HEK293 (cell line): ENCODE results near the gene PSORS1C2.

Source experiments
- CTCF ChIA-PET: fragments of 350-600 bp; formaldehyde crosslinking; extraction: SDS; loops from one replicate; lab custom pipeline; 2021; ENCODE audit warnings: antibody characterized with exemption; lab: Yijun Ruan, JAX
- POLR2A ChIA-PET: fragments of 300-600 bp; formaldehyde crosslinking; extraction: SDS; loops from one replicate; lab custom pipeline; 2020; ENCODE audit warnings: antibody characterized with exemption, inconsistent platforms; lab: Yijun Ruan, JAX
- H3K27ac ChIP-seq: fragments of 200-500 bp; sonication (Bioruptor generic); 2 replicates; pipeline ENCODE4 v1.5.1; 2014; ENCODE audit warnings: low read depth, low read length, control low read depth, inconsistent platforms; ENCODE audit errors: extremely low read depth
- H3K36me3 ChIP-seq, 2 experiments: fragments of 200-500 bp in 1 of 2; sonication (Bioruptor generic) in 1 of 2; 1 replicate in 1 of 2; 2 replicates in 1 of 2; pipeline ENCODE4 v1.5.1; 2014 to 2017; ENCODE audit warnings: inconsistent platforms in 2 of 2, low read length in 2 of 2; ENCODE audit not compliant: control insufficient read depth in 2 of 2, insufficient read depth in 1 of 2
- H3K4me1 ChIP-seq: fragments of 200-500 bp; sonication (Bioruptor generic); 2 replicates; pipeline ENCODE4 v1.5.1; 2014; ENCODE audit warnings: mild to moderate bottlenecking, low read length, inconsistent platforms; ENCODE audit not compliant: control insufficient read depth, insufficient read depth
- H3K4me3 ChIP-seq: 2 replicates; pipeline ENCODE4 v1.5.1; 2011; ENCODE audit warnings: low read depth, mild to moderate bottlenecking, control low read depth, low read length, moderate library complexity
- H3K9me3 ChIP-seq: fragments of 200-500 bp; sonication (Bioruptor generic); 2 replicates; pipeline ENCODE4 v1.5.1; 2014; ENCODE audit warnings: low read depth, low read length, inconsistent platforms; ENCODE audit not compliant: control insufficient read depth, insufficient read depth
- EGR2 ChIP-seq: fragments of 450-650 bp; formaldehyde crosslinking; IDR thresholded peaks from 2 replicates; pipeline ENCODE4 v1.5.1; 2016; ENCODE audit warnings: low read depth, missing biosample characterization, missing genetic modification characterization
- GLI4 ChIP-seq: fragments of 450-650 bp; formaldehyde crosslinking; IDR thresholded peaks from 2 replicates; pipeline ENCODE4 v1.5.1; 2016; ENCODE audit warnings: missing biosample characterization, missing genetic modification characterization
- GLIS1 ChIP-seq: fragments of 450-650 bp; formaldehyde crosslinking; IDR thresholded peaks from 2 replicates; pipeline ENCODE4 v1.5.1; 2016; ENCODE audit warnings: missing biosample characterization, missing genetic modification characterization
- GLIS2 ChIP-seq: fragments of 450-650 bp; formaldehyde crosslinking; IDR thresholded peaks from 2 replicates; pipeline ENCODE4 v1.5.1; 2016; ENCODE audit warnings: missing biosample characterization, missing genetic modification characterization
- KLF10 ChIP-seq: fragments of 450-650 bp; IDR thresholded peaks from 2 replicates; pipeline ENCODE4 v1.5.1; 2018; ENCODE audit warnings: missing biosample characterization, mild to moderate bottlenecking, missing genetic modification characterization
- MEIS1 ChIP-seq: sonication (generic); formaldehyde crosslinking; IDR thresholded peaks from 2 replicates; pipeline ENCODE4 v1.8.1; 2022; ENCODE audit warnings: missing genetic modification reagents, mild to moderate bottlenecking, borderline replicate concordance
- MYNN ChIP-seq: fragments of 450-650 bp; formaldehyde crosslinking; IDR thresholded peaks from 2 replicates; pipeline ENCODE4 v1.5.1; 2016; ENCODE audit warnings: missing biosample characterization, missing genetic modification characterization, borderline replicate concordance
- TCF7L2 ChIP-seq: IDR thresholded peaks from 2 replicates; pipeline ENCODE4 v1.6.1; 2011; ENCODE audit warnings: low read depth, mild to moderate bottlenecking, inconsistent platforms, low read length, moderate library complexity, borderline replicate concordance
- WT1 ChIP-seq: fragments of 450-650 bp; formaldehyde crosslinking; IDR thresholded peaks from 2 replicates; pipeline ENCODE4 v1.5.1; 2016; ENCODE audit warnings: missing biosample characterization, missing genetic modification characterization
- ZBTB8A ChIP-seq: fragments of 450-650 bp; formaldehyde crosslinking; IDR thresholded peaks from 2 replicates; pipeline ENCODE4 v1.5.1; 2016; ENCODE audit warnings: missing biosample characterization, missing genetic modification characterization
- ZNF10 ChIP-seq: fragments of 450-650 bp; formaldehyde crosslinking; IDR thresholded peaks from 2 replicates; pipeline ENCODE4 v1.5.1; 2017; ENCODE audit warnings: missing biosample characterization, missing genetic modification characterization
- ZNF140 ChIP-seq: fragments of 450-650 bp; formaldehyde crosslinking; IDR thresholded peaks from 2 replicates; pipeline ENCODE4 v1.5.1; 2016; ENCODE audit warnings: missing biosample characterization, missing genetic modification characterization
- ZNF184 ChIP-seq: fragments of 450-650 bp; IDR thresholded peaks from 2 replicates; pipeline ENCODE4 v1.5.1; 2018; ENCODE audit warnings: missing biosample characterization, mild to moderate bottlenecking, missing genetic modification characterization
- ZNF211 ChIP-seq: fragments of 450-650 bp; formaldehyde crosslinking; IDR thresholded peaks from 2 replicates; pipeline ENCODE4 v1.5.1; 2016; ENCODE audit warnings: low read depth, missing biosample characterization, missing genetic modification characterization
- ZNF426 ChIP-seq: fragments of 450-650 bp; formaldehyde crosslinking; IDR thresholded peaks from 2 replicates; pipeline ENCODE4 v1.5.1; 2017; ENCODE audit warnings: missing biosample characterization, missing genetic modification characterization, mild to moderate bottlenecking, inconsistent platforms, moderate library complexity
- ZNF501 ChIP-seq: fragments of 450-650 bp; formaldehyde crosslinking; IDR thresholded peaks from 2 replicates; pipeline ENCODE4 v1.5.1; 2016; ENCODE audit warnings: missing biosample characterization, missing genetic modification characterization
- ZNF571 ChIP-seq: fragments of 450-650 bp; formaldehyde crosslinking; IDR thresholded peaks from 2 replicates; pipeline ENCODE4 v1.5.0; 2017; ENCODE audit warnings: missing biosample characterization, missing genetic modification characterization
- ZNF701 ChIP-seq: fragments of 450-650 bp; formaldehyde crosslinking; IDR thresholded peaks from 2 replicates; pipeline ENCODE4 v1.5.1; 2016; ENCODE audit warnings: missing biosample characterization, missing genetic modification characterization
- TF ChIP-seq, protein P1 (sequence below): fragments of 450-650 bp; formaldehyde crosslinking; IDR thresholded peaks from 2 replicates; pipeline ENCODE4 v1.5.1; 2016; ENCODE audit warnings: missing biosample characterization, missing genetic modification characterization
- TF ChIP-seq, protein P2 (sequence below): fragments of 450-650 bp; formaldehyde crosslinking; IDR thresholded peaks from 2 replicates; pipeline ENCODE4 v1.5.1; 2016; ENCODE audit warnings: missing biosample characterization, missing genetic modification characterization
- TF ChIP-seq, protein P3 (sequence below): fragments of 450-650 bp; formaldehyde crosslinking; IDR thresholded peaks from 2 replicates; pipeline ENCODE4 v1.5.1; 2017; ENCODE audit warnings: missing biosample characterization, missing genetic modification characterization
- TF ChIP-seq, protein P4 (sequence below): fragments of 450-650 bp; formaldehyde crosslinking; IDR thresholded peaks from 2 replicates; pipeline ENCODE4 v1.5.1; 2016; ENCODE audit warnings: missing biosample characterization, missing genetic modification characterization, borderline replicate concordance
- TF ChIP-seq, protein P5 (sequence below): fragments of 450-650 bp; formaldehyde crosslinking; IDR thresholded peaks from 2 replicates; pipeline ENCODE4 v1.5.1; 2016; ENCODE audit warnings: missing biosample characterization, missing genetic modification characterization, low read depth

The PSORS1C2 gene

DNA sequence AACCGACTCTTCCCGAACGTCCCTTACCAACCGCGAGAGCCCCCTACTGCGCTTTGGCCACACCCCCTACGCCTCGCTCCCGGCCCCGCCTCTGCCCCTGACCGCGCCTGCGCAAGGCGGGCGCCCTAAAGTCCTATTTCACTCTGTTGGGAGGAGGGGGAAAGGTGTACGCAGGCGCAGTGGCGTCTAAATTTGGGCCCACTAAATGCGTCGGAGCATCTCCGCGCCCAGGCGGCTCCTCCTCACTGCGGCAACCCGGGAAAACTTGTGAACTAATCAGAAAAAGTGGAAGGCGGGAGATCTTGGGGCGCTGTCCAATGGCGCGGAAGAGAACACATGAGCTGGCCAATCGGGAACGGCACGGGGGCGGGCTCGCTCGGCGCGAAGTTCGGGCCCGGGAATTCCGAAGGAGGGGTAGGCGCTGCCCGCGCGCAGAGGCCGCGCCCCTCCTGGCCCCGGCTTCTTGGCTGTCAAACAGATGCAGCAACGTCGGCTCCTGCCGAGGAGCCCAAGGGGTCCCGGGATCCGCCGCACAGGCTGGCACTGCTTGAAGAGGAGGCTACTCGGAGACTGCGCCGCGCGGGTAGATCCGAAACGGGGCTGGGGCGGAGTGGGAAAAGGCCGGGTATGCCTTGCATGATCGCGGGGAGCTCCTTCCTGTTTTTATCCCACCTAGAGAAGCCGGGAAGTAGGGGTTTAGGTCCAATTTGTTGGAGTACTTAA, 19.4 kb upstream of the PSORS1C2 start, which contains the start of gene TCF19:
Gene TCF19, plus strand, starts transcription at position 450 of the 723 bp plus-strand sequence. CDS start 881 bp downstream, outside the sequence.
- peaks cover 9% of the 10 kb centered on the region for H3K4me1 ChIP-seq
- H3K36me3 ChIP-seq, result peaks cover 23 to 68% of the 10 kb centered on the region in 2 experiments
- POLR2A ChIA-PET, result interaction anchor here (0.6 to 1.6 kb wide), 13 partner anchors 13 to 541 kb away, joined by 3 to 7 read pairs (median 3); partner anchors contain the start of genes HLA-B, MRPS18B and PPP1R10
- peak within 1 kb of the TSS; percentile 70 for H3K27ac ChIP-seq
- H3K4me3 ChIP-seq, result peak within 1 kb of the TSS; percentile 68
- no peaks in the 10 kb centered on the region for H3K9me3 ChIP-seq
- CTCF ChIA-PET, result interaction anchor here (0.7 to 2.0 kb wide), 15 partner anchors 13 to 440 kb away, joined by 3 to 7 read pairs (median 4); partner anchors contain the start of gene PSORS1C2
- TF ChIP-seq, protein P1, sequence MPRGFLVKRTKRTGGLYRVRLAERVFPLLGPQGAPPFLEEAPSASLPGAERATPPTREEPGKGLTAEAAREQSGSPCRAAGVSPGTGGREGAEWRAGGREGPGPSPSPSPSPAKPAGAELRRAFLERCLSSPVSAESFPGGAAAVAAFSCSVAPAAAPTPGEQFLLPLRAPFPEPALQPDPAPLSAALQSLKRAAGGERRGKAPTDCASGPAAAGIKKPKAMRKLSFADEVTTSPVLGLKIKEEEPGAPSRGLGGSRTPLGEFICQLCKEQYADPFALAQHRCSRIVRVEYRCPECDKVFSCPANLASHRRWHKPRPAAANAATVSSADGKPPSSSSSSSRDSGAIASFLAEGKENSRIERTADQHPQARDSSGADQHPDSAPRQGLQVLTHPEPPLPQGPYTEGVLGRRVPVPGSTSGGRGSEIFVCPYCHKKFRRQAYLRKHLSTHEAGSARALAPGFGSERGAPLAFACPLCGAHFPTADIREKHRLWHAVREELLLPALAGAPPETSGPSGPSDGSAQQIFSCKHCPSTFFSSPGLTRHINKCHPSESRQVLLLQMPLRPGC (tag by site-specific recombination), result peak; percentile 97
- no peak for TF ChIP-seq ZNF211 (tag by site-specific recombination)
- TF ChIP-seq, protein P2, sequence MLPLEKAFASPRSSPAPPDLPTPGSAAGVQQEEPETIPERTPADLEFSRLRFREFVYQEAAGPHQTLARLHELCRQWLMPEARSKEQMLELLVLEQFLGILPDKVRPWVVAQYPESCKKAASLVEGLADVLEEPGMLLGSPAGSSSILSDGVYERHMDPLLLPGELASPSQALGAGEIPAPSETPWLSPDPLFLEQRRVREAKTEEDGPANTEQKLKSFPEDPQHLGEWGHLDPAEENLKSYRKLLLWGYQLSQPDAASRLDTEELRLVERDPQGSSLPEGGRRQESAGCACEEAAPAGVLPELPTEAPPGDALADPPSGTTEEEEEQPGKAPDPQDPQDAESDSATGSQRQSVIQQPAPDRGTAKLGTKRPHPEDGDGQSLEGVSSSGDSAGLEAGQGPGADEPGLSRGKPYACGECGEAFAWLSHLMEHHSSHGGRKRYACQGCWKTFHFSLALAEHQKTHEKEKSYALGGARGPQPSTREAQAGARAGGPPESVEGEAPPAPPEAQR, result no peak
- TF ChIP-seq MEIS1 (CRISPR knock-in tag), result no peak
- TF ChIP-seq MYNN (tag by site-specific recombination), result no peak
- peak; percentile 64 for TF ChIP-seq WT1 (tag by site-specific recombination)
- TF ChIP-seq EGR2 (tag by site-specific recombination), result peak; percentile 94
- TF ChIP-seq ZNF701, result no peak
- peak; percentile 92 for TF ChIP-seq GLIS1 (tag by site-specific recombination)
- TF ChIP-seq ZNF501 (tag by site-specific recombination), result peak; percentile 68; the same call in 1 of the 2 replicates
- TF ChIP-seq ZNF140 (tag by site-specific recombination), result no peak
- peak; percentile 87 for TF ChIP-seq KLF10 (tag by site-specific recombination)
- no peak for TF ChIP-seq ZNF184
- TF ChIP-seq, protein P3, sequence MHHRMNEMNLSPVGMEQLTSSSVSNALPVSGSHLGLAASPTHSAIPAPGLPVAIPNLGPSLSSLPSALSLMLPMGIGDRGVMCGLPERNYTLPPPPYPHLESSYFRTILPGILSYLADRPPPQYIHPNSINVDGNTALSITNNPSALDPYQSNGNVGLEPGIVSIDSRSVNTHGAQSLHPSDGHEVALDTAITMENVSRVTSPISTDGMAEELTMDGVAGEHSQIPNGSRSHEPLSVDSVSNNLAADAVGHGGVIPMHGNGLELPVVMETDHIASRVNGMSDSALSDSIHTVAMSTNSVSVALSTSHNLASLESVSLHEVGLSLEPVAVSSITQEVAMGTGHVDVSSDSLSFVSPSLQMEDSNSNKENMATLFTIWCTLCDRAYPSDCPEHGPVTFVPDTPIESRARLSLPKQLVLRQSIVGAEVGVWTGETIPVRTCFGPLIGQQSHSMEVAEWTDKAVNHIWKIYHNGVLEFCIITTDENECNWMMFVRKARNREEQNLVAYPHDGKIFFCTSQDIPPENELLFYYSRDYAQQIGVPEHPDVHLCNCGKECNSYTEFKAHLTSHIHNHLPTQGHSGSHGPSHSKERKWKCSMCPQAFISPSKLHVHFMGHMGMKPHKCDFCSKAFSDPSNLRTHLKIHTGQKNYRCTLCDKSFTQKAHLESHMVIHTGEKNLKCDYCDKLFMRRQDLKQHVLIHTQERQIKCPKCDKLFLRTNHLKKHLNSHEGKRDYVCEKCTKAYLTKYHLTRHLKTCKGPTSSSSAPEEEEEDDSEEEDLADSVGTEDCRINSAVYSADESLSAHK (tag by site-specific recombination), result no peak
- no peak for TF ChIP-seq ZNF571 (tag by site-specific recombination)
- TF ChIP-seq ZNF10 (tag by site-specific recombination), result no peak
- TF ChIP-seq GLIS2 (tag by site-specific recombination), result peak; percentile 18
- no peak for TF ChIP-seq ZNF426 (tag by site-specific recombination)
- TF ChIP-seq, protein P4, sequence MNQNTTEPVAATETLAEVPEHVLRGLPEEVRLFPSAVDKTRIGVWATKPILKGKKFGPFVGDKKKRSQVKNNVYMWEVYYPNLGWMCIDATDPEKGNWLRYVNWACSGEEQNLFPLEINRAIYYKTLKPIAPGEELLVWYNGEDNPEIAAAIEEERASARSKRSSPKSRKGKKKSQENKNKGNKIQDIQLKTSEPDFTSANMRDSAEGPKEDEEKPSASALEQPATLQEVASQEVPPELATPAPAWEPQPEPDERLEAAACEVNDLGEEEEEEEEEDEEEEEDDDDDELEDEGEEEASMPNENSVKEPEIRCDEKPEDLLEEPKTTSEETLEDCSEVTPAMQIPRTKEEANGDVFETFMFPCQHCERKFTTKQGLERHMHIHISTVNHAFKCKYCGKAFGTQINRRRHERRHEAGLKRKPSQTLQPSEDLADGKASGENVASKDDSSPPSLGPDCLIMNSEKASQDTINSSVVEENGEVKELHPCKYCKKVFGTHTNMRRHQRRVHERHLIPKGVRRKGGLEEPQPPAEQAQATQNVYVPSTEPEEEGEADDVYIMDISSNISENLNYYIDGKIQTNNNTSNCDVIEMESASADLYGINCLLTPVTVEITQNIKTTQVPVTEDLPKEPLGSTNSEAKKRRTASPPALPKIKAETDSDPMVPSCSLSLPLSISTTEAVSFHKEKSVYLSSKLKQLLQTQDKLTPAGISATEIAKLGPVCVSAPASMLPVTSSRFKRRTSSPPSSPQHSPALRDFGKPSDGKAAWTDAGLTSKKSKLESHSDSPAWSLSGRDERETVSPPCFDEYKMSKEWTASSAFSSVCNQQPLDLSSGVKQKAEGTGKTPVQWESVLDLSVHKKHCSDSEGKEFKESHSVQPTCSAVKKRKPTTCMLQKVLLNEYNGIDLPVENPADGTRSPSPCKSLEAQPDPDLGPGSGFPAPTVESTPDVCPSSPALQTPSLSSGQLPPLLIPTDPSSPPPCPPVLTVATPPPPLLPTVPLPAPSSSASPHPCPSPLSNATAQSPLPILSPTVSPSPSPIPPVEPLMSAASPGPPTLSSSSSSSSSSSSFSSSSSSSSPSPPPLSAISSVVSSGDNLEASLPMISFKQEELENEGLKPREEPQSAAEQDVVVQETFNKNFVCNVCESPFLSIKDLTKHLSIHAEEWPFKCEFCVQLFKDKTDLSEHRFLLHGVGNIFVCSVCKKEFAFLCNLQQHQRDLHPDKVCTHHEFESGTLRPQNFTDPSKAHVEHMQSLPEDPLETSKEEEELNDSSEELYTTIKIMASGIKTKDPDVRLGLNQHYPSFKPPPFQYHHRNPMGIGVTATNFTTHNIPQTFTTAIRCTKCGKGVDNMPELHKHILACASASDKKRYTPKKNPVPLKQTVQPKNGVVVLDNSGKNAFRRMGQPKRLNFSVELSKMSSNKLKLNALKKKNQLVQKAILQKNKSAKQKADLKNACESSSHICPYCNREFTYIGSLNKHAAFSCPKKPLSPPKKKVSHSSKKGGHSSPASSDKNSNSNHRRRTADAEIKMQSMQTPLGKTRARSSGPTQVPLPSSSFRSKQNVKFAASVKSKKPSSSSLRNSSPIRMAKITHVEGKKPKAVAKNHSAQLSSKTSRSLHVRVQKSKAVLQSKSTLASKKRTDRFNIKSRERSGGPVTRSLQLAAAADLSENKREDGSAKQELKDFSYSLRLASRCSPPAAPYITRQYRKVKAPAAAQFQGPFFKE (tag by site-specific recombination), result no peak
- TF ChIP-seq, protein P5, sequence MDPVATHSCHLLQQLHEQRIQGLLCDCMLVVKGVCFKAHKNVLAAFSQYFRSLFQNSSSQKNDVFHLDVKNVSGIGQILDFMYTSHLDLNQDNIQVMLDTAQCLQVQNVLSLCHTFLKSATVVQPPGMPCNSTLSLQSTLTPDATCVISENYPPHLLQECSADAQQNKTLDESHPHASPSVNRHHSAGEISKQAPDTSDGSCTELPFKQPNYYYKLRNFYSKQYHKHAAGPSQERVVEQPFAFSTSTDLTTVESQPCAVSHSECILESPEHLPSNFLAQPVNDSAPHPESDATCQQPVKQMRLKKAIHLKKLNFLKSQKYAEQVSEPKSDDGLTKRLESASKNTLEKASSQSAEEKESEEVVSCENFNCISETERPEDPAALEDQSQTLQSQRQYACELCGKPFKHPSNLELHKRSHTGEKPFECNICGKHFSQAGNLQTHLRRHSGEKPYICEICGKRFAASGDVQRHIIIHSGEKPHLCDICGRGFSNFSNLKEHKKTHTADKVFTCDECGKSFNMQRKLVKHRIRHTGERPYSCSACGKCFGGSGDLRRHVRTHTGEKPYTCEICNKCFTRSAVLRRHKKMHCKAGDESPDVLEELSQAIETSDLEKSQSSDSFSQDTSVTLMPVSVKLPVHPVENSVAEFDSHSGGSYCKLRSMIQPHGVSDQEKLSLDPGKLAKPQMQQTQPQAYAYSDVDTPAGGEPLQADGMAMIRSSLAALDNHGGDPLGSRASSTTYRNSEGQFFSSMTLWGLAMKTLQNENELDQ (tag by site-specific recombination), result no peak
- no peak for TF ChIP-seq TCF7L2
- TF ChIP-seq ZBTB8A, result no peak; the same call in 1 of the 2 replicates
- TF ChIP-seq GLI4 (tag by site-specific recombination), result no peak
